Measurements from ENCODE around the gene PBXIP1.

DNA sequence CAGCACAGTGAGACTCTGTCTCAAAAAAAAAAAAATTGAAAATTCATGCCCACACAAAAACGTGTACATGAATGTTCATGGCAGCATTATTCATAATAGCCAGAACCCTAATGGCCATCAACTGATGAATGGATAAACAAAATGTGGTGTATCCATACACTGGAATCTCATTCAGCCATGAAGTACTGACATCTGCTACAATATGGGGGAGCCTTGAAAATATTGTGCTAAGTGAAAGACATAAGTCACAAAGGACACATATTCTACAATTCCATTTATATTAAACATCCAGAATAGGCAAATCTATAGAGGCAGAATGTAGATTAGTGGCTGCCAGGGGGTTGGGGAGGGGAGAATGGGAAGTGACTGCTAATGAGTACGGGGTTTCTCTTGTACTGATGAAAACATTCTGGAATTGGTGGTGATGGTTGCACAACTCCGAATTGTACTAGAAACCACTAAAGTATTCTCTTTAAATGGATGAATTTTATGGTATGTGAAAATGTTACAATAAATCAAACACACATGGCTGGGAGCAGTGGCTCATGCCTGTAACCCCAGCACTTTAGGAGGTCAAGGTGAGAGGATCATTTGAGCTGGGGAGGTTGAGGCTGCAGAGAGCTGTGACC is 52.8 kb downstream of the PBXIP1 start:
- TF ChIP-seq, protein P1, sequence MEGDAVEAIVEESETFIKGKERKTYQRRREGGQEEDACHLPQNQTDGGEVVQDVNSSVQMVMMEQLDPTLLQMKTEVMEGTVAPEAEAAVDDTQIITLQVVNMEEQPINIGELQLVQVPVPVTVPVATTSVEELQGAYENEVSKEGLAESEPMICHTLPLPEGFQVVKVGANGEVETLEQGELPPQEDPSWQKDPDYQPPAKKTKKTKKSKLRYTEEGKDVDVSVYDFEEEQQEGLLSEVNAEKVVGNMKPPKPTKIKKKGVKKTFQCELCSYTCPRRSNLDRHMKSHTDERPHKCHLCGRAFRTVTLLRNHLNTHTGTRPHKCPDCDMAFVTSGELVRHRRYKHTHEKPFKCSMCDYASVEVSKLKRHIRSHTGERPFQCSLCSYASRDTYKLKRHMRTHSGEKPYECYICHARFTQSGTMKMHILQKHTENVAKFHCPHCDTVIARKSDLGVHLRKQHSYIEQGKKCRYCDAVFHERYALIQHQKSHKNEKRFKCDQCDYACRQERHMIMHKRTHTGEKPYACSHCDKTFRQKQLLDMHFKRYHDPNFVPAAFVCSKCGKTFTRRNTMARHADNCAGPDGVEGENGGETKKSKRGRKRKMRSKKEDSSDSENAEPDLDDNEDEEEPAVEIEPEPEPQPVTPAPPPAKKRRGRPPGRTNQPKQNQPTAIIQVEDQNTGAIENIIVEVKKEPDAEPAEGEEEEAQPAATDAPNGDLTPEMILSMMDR (IDR thresholded peaks at IDR 0.05; ENCODE audit: low read depth, low read length) = no peak
- TF ChIP-seq EZH2phosphoT487 (IDR thresholded peaks at IDR 0.05; ENCODE audit: low read depth) = no peak

Data from OCI-LY3 (cell line).